Activated CD4-positive, alpha-beta T cell treated with anti-CD3 and anti-CD28 coated beads, Interleukin-2, Interleukin-4, amounts not matched to agents 100 ng/mL and 50 ng/mL, durations not matched to agents 16 hours and 8 hours (primary cell): Measurements from ENCODE around the gene MICAL2.
A peak's percentile ranks its signal among the peaks of the same experiment; 100 is the strongest.

Experiments
- DNase-seq: peaks from one replicate; pipeline ENCODE4 v3.0.0-alpha.2; 2020; ENCODE audit warnings: low spot score

The MICAL2 gene

GRCh38 chr11:12189543-12190235 is 79.3 kb downstream of the MICAL2 start:
- peak; percentile 84 for DNase-seq

GRCh38 chr11:12190511-12190910 is 80.1 kb downstream of the MICAL2 start:
- peak; percentile 65 for DNase-seq

GRCh38 chr11:12192794-12193514 is 82.6 kb downstream of the MICAL2 start:
- DNase-seq, result no peak

GRCh38 chr11:12193515-12194336 is 83.3 kb downstream of the MICAL2 start:
- no peak for DNase-seq

GRCh38 chr11:12195768-12196167 is 85.4 kb downstream of the MICAL2 start:
- peak; percentile 83 for DNase-seq

- no peak for DNase-seq
Observed at GRCh38 chr11:12196308-12196707, 85.9 kb downstream of the MICAL2 start.

GRCh38 chr11:12196872-12197271 is 86.5 kb downstream of the MICAL2 start:
- DNase-seq, result no peak

- no peak for DNase-seq
Observed at GRCh38 chr11:12198251-12199222, 88.1 kb downstream of the MICAL2 start.

- DNase-seq, result no peak
Observed at GRCh38 chr11:12199231-12199948, 89.0 kb downstream of the MICAL2 start.

- DNase-seq, result no peak
Observed at GRCh38 chr11:12200279-12200990, 90.0 kb downstream of the MICAL2 start.

- no peak for DNase-seq
Observed at GRCh38 chr11:12200991-12201985, 90.9 kb downstream of the MICAL2 start.

- no peak for DNase-seq
Observed at GRCh38 chr11:12202661-12203310, 92.4 kb downstream of the MICAL2 start.

GRCh38 chr11:12204506-12204905 is 94.1 kb downstream of the MICAL2 start:
- DNase-seq, result no peak

GRCh38 chr11:12205330-12205729 is 94.9 kb downstream of the MICAL2 start:
- DNase-seq, result no peak

GRCh38 chr11:12206529-12206928 is 96.1 kb downstream of the MICAL2 start:
- no peak for DNase-seq

GRCh38 chr11:12207384-12208150 is 97.2 kb downstream of the MICAL2 start:
- no peak for DNase-seq

- no peak for DNase-seq
Observed at GRCh38 chr11:12209096-12209495, 98.7 kb downstream of the MICAL2 start.

- no peak for DNase-seq
Observed at GRCh38 chr11:12210200-12210599, 99.8 kb downstream of the MICAL2 start.
